ENCODE data around the gene XAB2. TPM values are rescaled to one million over a fixed set of nuclear protein-coding genes. Genes with fewer than 3 reads are reported as not detected.
"Not testable (repeated sequence)": the region's sequence is repeated elsewhere in the genome, so short reads cannot be mapped to it uniquely, and the experiment has no call there.

Gene XAB2
- total and polyA plus RNA-seq, 8 donors = 16.8 to 71.5 (median 23.8) TPM

GRCh38 chr19:7645656-7646425 is 16.5 kb upstream of the XAB2 start:
- intact Hi-C loops (cut with DNase I) = no loop called here
- no peak overlapping the region for H3K4me3 ChIP-seq
- H3K4me1 ChIP-seq = no peaks in the 10 kb centered on the region
- TF ChIP-seq, protein P1, sequence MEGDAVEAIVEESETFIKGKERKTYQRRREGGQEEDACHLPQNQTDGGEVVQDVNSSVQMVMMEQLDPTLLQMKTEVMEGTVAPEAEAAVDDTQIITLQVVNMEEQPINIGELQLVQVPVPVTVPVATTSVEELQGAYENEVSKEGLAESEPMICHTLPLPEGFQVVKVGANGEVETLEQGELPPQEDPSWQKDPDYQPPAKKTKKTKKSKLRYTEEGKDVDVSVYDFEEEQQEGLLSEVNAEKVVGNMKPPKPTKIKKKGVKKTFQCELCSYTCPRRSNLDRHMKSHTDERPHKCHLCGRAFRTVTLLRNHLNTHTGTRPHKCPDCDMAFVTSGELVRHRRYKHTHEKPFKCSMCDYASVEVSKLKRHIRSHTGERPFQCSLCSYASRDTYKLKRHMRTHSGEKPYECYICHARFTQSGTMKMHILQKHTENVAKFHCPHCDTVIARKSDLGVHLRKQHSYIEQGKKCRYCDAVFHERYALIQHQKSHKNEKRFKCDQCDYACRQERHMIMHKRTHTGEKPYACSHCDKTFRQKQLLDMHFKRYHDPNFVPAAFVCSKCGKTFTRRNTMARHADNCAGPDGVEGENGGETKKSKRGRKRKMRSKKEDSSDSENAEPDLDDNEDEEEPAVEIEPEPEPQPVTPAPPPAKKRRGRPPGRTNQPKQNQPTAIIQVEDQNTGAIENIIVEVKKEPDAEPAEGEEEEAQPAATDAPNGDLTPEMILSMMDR (IDR thresholded peaks at IDR 0.05) = no peak
- no peaks in the 10 kb centered on the region for H3K27me3 ChIP-seq
- no peaks in the 10 kb centered on the region for H3K9me3 ChIP-seq
- ATAC-seq = no peak
- peak in 1 of 6 donors; percentile 52 for DNase-seq
- H3K36me3 ChIP-seq = no peaks in the 10 kb centered on the region
- WGBS, 2 donors = 88% methylated on average over 20 of the region's 20 CpGs
- FAIRE-seq = no peak
- H3K27ac ChIP-seq = no peak overlapping the region

GRCh38 chr19:7645163-7645562 is 15.8 kb upstream of the XAB2 start:
- Histone ChIP-seq H3K27ac (no peak overlapping the region), H3K4me1 (no peaks in the 10 kb centered on the region), H3K36me3 (no peaks in the 10 kb centered on the region), H3K4me3 (no peak overlapping the region), H3K27me3 (no peaks in the 10 kb centered on the region), H3K9me3 (no peaks in the 10 kb centered on the region)
- ATAC-seq (no peak), DNase-seq (peak in 1 of 6 donors; percentile 66), FAIRE-seq (no peak)
- TF ChIP-seq, protein P1 (IDR thresholded peaks at IDR 0.05) = no peak
- WGBS, 2 donors = 92 to 96% methylated on average over 14 of the region's 14 CpGs
- intact Hi-C loops (cut with DNase I) = no loop called here

DNA sequence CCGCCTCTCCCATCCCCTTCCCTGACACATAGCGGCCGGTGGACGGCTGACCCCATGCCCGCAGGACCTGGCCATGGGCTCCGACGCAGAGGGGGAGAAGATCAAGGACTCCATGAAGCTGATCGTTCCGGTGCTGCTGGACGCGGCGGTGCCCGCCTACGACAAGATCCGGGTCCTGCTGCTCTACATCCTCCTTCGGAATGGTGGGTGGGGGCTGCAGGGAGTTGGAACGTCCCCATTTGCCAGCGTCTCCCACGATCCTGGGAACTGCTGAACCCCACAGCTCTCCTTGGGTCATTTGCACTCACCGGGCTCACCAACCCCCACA is 15.2 kb upstream of the XAB2 start:
- 95 to 98% methylated on average over 14 to 20 of the region's 20 CpGs for WGBS, 2 donors
- intact Hi-C loops (cut with DNase I) = no loop called here
- no peak overlapping the region for H3K27ac ChIP-seq

DNA sequence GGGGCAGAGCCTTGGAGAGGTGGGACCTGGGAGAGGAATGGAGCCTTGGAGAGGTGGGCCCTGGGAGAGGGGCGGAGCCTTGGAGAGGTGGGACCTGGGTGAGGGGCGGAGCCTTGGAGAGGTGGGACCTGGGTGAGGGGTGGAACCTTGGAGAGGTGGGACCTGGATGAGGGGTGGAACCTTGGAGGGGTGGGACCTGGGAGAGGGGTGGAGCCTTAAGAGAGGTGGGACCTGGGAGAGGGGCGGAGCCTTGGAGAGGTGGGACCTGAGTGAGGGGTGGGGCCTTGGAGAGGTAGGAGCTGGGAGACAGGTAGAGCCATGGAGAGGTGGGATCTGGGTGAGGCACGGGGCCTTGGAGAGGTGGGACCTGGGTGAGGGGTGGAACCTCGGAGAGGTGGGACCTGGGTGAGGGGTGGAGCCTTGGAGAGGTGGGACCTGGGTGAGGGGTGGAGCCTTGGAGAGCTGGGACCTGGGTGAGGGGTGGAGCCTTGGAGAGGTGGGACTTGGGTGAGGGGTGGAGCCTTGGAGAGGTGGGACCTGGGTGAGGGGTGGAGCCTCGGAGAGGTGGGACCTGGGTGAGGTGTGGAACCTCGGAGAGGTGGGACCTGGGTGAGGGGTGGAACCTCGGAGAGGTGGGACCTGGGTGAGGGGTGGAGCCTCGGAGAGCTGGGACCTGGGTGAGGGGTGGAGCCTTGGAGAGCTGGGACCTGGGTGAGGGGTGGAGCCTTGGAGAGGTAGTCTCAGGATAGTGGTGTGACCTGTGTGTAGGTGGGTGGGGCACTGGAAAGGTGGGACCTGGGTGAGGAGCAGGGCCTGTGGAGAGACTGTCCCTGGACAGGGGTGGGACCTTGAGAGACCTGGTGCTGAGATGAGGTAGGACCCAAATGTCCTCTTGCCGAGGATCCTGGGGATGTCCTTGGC is 14.5 kb upstream of the XAB2 start:
- intact Hi-C loops (cut with DNase I); H3K4me1 ChIP-seq; FAIRE-seq; H3K4me3 ChIP-seq; H3K27me3 ChIP-seq; H3K36me3 ChIP-seq; H3K27ac ChIP-seq; H3K9me3 ChIP-seq; ATAC-seq: not testable (repeated sequence)
- DNase-seq = peak in 4 of 6 donors; percentile 29 to 68 (median 56)
- 46 to 91% methylated on average over 9 to 10 of the region's 10 CpGs for WGBS, 2 donors

More for the DNA sequence above, 15.2 kb upstream of the XAB2 start:
- H3K9me3 ChIP-seq = no peaks in the 10 kb centered on the region
- H3K4me1 ChIP-seq = no peaks in the 10 kb centered on the region
- TF ChIP-seq, protein P1 (IDR thresholded peaks at IDR 0.05) = no peak
- peak in 2 of 6 donors; percentile 19 to 67 for DNase-seq
- FAIRE-seq = no peak
- ATAC-seq = no peak
- H3K36me3 ChIP-seq = no peaks in the 10 kb centered on the region
- no peaks in the 10 kb centered on the region for H3K27me3 ChIP-seq
- no peak overlapping the region for H3K4me3 ChIP-seq

- Histone ChIP-seq H3K27me3 (no peaks in the 10 kb centered on the region), H3K4me1 (no peaks in the 10 kb centered on the region), H3K36me3 (no peaks in the 10 kb centered on the region), H3K9me3 (no peaks in the 10 kb centered on the region), H3K4me3 (no peak overlapping the region), H3K27ac (no peak overlapping the region)
- DNase-seq (no peak), FAIRE-seq (no peak), ATAC-seq (no peak)
- 97 to 98% methylated on average over 8 of the region's 8 CpGs for WGBS, 2 donors
- TF ChIP-seq, protein P1 (IDR thresholded peaks at IDR 0.05) = no peak
- intact Hi-C loops (cut with DNase I) = no loop called here
These were observed 13.7 kb upstream of the XAB2 start for GRCh38 chr19:7643031-7643415.
